T-helper 1 cell (primary cell): Measurements from ENCODE around the gene THSD4.

ENCODE experiments used
- DNase-seq, 5 donors: peaks; one replicate each; pipeline ENCODE4 v3.0.0-alpha.2; 2012 to 2020

Gene THSD4

DNA sequence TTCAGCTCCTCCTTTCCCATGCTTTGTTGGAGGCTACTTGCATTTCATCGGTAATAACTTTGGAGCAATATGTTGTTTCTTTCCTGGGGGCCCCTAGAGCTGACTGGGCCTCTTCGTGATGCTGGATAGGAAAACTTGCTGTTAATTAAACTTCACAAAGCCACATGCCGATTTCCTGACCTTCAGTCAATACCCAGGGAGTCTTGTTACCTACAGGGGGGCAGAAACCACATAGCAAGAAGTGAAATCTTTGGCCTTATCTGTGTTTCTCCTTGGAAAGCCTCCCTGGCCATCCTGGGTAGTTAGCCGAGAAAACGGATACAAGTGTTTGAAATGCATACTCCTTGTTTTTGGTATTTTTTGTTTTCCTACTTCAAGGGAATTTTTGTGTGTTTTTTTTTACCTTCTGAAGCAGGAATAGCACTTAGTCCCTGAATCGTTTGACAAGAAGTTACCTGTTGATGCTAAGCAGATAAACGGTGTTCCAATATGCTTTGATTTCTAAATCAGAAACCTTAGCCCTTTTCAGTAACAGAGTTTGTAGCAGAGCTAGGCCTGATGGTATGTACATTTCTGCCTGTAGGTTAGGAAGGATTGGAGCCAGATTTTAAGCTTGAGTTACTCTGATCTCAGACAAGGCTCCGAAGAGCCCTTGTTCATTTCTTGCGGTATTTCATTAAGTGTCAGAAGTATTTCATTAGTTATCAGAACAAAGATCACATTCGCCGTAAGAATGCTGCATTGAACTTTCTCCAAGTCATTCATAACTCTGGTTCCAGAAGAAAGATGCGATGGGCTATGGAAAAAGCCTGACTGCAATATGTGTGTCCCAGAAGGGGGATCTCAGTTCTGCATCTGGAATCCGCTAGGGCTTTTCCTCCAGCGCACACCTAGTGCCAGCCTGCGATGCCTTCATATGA is 111.5 kb downstream of the THSD4 start:
- DNase-seq: no peak

- DNase-seq: no peak
Observed at GRCh38 chr15:71228403-71228802, 113.1 kb downstream of the THSD4 start.

DNA sequence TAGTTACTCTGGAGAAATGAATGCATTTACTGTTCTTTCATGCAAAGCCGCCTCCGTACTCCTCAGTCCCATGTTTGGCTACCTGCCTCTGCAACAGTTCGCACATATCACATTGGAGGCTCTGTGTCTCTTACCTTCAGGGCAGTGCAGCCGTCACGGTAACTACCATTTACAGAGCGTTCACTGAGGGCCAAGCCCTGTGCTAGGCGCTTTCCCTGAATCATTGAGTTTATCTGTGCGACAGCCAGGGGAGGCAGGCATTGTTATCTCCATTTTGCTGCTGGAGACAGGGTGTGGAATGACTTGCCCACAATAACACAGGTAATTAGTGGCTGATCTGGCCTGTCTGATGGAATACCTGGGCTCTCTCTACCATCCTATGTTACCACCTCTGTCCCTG is 115.0 kb downstream of the THSD4 start:
- no peak for DNase-seq

DNA sequence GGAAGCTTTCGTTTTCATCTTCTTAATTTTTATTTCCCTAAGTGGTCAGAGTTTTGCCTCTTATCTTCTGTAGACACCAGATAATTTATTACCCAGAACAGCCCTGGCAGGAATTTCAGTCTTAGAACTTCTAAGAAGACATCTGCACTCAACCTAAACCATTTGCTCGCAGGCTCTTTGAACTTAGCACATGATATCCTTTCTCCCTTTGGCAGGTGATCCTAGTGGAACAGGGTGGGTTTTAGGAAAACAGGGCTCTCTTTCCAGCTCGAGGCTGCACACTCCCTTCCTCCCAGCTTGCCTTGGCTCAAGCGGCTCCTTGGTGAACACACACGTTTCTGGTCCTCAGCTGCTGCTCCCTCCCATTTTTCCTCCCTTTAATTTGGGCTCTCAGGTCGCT is 116.5 kb downstream of the THSD4 start:
- no peak for DNase-seq

DNA sequence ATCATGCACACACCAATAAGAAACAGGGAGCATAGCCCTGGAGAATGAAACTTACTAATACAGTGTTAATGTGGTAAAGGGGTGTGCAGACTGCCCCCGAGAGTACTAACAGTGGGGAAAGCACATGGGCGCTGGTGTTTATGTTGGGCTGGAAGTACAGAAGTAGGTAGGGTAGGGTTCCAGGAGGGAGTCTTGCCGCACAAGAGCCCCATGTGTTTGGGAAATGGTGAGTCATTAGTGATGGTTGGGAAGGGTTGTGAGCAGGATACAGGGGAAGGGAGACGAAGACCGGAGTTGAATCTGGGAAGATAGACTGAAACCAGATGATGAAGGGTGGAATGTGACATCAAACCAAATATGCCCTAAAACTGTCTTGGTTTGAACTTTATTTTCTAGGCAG is 117.1 kb downstream of the THSD4 start:
- DNase-seq: no peak

DNA sequence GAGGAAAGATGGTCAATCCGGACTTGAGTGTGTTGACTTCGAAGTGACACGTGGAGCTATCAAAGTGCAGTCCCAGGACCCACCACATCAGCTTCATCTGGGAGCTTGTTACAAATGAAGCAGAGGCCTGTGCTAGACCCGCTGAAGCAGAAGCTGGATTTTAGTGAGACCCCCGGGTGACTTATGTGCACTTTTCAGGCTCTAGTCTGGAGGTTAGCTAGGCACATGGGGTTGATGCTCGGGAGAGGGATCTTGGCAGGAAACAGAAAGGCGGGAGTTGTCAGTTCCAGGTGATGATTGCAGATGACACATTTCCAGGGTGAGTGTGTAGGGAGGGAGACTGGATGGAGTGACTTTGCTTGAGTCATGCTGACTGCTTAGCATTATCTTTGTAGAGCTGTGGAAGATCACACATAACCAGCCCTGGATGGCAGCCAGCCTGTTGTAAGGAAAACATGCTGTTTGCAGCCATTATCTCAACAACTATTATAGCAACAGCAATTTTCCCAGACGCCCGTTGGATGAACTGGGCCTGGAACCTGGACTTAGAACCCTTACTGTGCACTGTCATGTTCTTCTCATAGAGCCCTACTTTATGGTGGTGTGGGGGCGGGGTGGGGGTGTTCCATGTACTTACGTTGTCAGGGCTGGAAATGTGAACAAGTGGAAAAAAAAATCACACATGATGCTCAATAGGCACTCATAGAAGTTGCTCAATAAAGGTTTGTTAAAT is 122.4 kb downstream of the THSD4 start:
- no peak for DNase-seq

- DNase-seq: no peak
Observed at GRCh38 chr15:71238926-71239325, 123.7 kb downstream of the THSD4 start.

- no peak for DNase-seq
Observed at GRCh38 chr15:71239592-71240364, 124.5 kb downstream of the THSD4 start.

DNA sequence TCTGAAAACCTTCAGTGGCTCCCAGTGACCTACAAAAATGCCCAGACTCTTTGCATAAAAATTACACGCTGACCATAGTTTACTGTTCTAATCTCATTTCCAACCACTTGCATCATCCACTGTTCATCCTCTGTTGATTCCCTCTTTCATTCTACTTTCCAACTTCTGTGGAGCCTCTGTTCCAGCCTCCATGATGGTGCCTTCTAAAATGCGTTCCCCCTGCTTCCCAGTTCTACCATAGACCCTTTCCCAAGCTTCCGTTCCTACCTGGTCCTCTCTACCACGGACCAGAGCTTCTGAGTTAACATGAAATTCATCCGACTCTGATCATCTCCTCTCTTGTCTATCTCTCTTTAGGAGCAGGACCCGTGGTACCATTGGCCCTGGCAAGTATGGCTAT is 127.0 kb downstream of the THSD4 start:
- no peak for DNase-seq

- DNase-seq: no peak
Observed at GRCh38 chr15:71244250-71244649, 129.0 kb downstream of the THSD4 start.

DNA sequence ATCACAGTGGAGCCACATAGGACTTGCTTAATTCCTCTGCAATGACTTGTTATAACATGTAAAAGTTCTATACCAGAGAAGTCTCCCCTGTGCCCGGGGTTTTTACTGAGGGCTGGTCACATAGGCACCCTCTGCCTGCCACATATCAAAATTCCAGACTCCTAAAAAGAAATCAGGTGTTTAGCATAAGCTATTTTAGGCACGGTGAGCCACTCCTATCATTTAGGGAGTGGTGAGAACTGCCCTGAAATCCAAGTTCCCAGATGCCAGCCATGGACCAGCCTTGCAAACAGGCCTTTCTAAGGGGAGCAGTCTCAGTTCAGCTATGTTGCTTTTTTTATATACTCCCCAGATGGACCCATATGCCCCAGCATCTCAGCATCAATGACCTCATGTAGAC is 130.3 kb downstream of the THSD4 start:
- DNase-seq: no peak

GRCh38 chr15:71248386-71248785 is 133.1 kb downstream of the THSD4 start:
- DNase-seq: no peak

DNA sequence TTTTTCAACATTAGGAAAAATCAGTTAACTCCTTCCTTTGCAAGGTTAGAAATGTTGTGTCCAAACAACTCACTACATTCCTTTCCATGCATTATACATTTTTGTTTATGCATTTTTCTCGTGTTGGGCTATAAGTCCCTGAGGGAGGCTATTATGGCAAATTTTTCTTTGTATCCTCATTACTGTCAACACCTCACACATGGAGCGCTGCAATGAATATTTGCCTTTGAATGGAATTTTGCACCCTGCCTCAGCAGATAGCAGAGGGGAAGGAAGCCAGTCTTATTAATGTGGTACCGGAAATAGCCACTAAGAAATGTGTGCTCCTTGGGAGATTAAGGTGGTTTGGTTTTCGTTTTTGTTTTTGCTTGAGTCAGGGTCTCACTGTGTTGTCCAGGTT is 134.7 kb downstream of the THSD4 start:
- DNase-seq: no peak

DNA sequence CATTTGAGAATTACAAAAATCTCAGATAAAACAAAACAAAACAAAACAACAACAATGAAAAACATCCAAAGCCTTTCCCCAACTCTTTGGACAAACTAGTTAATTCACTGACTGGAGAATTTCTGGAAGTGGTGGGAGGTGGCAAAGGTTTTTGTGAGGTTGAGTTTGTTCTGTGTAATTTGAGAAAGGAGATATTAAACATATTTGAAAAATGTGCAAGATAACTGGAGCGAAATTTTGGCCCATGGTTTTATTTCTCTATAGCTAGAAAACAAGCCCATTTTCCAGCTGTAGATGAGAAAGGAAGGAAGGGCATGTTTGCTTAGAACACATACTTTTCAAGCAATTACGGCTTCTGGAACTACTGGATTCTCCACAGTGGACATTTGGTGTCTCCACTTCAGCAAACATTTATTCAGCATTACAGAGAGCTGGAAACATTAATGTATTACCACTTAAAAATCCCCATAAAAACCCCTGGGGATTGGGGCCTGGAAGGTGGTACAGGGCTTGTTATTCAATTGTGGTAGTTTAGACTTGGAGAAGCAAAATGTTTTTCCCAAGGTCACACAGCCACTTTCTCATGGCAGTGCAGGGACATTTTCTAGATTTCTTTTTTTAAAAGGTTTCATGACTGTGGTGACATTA is 135.8 kb downstream of the THSD4 start:
- no peak for DNase-seq

DNA sequence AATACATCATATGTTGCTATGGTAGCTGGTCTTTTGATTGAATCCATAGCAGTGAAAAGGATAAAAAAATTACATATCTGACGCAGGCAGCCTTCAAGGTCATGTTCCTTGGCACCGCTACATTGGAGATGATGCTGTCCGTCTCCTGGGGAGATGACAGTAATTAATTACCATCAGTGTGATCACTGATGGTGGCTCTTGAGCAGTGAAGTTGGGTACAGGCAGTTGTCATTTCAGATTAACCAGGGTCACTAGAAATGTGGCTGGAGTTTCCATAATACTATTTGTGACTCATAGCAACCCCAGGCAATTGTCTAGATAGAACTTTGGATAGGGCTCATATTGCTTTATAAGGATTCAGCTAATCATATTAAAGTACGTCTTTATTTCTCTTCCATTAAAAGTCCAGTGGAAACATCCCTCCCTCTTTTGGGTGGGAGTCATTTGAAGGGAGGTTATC is 136.3 kb downstream of the THSD4 start:
- DNase-seq: no peak

DNA sequence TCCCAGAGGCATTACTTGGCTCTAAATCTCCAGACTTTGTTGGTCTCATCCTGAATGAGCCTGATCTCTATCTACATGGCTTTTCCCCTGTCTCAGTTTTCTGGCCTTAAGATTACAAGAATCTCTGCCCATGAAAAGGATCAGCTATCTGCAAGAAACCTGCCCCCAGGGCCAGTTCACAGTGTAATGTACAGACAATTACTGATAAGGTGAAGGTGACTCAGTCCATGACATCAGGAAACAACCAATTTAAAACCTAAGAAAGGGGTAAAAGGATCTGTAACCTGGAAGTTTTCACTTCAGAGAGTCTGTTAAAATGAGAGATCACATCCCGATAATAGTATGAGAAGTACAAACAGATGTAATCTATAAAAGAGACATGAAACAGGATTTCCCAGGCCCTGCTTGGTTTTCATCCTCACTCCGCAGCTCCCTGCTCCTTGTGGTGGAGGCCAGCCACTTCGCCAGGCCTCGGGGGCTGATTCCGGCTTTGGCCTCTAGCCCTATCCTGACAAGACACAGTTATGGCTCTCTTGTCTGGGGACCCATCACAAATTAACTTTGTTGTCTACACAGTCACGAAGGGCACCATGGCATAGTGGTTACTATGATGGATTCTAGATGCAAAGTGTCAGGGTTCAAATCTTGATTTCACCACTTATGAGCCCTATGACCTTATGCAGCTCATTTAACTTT is 136.9 kb downstream of the THSD4 start:
- DNase-seq: no peak

DNA sequence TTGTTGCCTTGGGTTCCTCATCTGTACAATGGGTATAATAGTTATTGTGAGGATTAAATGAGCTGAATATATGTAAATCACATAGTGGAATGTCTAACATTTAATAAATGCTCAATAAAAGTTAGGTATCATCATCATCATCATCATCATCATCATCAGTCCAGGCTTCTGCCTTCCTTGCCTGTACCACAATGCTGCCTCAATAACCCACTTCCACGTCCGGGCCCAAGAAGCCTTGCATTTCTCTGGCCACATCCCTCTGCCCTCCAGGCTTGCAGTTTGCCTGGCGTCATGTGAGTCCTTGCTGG is 137.4 kb downstream of the THSD4 start:
- no peak for DNase-seq

- DNase-seq: no peak
Observed at GRCh38 chr15:71254491-71254890, 139.2 kb downstream of the THSD4 start.

DNA sequence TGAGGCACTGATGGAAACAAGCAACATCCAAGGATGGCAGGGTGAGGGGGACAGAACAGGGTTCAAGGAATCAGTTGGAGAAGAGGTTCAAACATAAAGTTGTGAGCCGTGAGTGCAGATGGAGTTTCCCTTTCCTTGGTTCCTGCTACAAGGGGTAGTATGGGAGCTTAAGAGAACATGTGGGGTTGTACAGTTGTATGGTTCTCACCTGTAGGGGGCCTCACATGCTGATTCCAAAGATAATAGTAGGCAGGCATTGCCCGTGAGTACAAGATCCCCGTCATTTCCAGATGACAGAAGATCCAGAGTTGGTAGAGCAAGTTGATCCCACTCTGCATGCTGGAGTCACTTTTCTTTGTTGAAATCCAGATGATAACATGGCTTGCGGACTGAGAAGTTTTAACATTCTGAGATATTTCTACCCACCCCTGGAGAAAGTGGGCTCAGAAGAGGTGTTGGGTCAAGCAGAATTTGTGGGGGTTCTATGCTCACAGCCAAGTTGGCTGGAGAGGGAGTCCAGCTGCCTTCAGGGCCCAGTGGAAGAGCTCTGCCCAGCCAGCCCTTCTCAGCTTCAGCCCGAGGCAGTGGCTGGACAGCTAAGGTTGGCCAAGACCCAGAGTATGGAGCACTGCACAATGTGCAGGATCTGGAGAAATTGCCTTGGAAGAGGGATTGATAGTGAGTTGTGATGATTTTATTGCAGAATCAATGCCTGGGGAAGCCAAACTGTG is 141.8 kb downstream of the THSD4 start:
- DNase-seq: no peak

DNA sequence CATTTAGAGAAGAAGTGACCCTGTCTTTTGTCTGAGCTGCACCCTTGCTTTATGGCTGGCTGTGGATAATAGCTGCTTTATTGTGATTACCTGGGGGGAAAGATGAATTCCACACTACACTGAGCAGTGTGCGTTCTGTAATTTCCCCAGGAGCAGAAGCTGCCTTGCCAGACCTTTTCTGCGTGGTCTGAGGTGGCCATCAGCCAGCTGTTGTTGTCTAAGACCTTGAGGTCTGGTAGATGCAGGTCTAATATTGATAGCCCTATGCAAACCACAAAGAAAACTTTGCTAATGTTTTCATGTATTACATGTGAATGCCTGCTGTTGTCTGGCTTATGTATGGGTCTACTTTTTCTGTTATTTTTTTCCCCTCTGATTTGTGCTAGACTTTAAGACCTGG is 144.6 kb downstream of the THSD4 start:
- no peak for DNase-seq

DNA sequence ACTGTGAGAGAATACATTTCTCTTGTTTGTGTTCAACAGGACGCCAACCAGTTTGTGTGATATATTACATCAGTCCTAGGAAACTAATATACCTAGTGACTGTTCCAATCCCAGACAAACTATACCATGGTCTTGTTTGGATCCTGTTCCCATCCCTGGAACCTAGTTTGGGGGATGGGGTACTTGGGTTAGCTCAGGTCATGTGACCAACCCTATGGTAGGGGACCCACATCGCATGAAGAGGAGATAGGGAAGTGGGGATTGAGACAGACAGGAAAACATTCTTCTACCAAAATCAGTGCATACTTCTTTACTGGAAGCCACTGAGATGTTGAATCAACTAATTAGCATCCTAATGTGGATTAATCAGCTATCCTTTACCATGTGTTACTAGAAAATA is 146.1 kb downstream of the THSD4 start:
- DNase-seq: no peak

- DNase-seq: no peak
Observed at GRCh38 chr15:71261909-71262308, 146.6 kb downstream of the THSD4 start.
